ENCODE results near the gene ACBD3.

The ACBD3 gene

GRCh38 chr1:226128487-226129075 is 58.0 kb downstream of the ACBD3 start:
- no peak for TF ChIP-seq CTCF (IDR thresholded peaks at IDR 0.05; ENCODE audit: borderline replicate concordance, insufficient read depth, low read depth, low read length)
- no peak overlapping the region for H3K4me3 ChIP-seq (ENCODE audit: low read depth, low read length)

GRCh38 chr1:226126824-226127569 is 59.5 kb downstream of the ACBD3 start:
- H3K4me3 ChIP-seq (ENCODE audit: low read depth, low read length), result no peak overlapping the region
- TF ChIP-seq CTCF (IDR thresholded peaks at IDR 0.05; ENCODE audit: borderline replicate concordance, insufficient read depth, low read depth, low read length), result no peak

- H3K4me3 ChIP-seq (ENCODE audit: low read depth, low read length), result no peak overlapping the region
- no peak for TF ChIP-seq CTCF (IDR thresholded peaks at IDR 0.05; ENCODE audit: borderline replicate concordance, insufficient read depth, low read depth, low read length)
These were observed 60.7 kb downstream of the ACBD3 start for GRCh38 chr1:226125831-226126230.

- peak; percentile 94 for TF ChIP-seq CTCF (IDR thresholded peaks at IDR 0.05; ENCODE audit: borderline replicate concordance, insufficient read depth, low read depth, low read length)
- H3K4me3 ChIP-seq (ENCODE audit: low read depth, low read length), result no peak overlapping the region
These were observed 61.4 kb downstream of the ACBD3 start for GRCh38 chr1:226125097-226125630.

- TF ChIP-seq CTCF (IDR thresholded peaks at IDR 0.05; ENCODE audit: borderline replicate concordance, insufficient read depth, low read depth, low read length), result no peak
- no peak overlapping the region for H3K4me3 ChIP-seq (ENCODE audit: low read depth, low read length)
These were observed 62.7 kb downstream of the ACBD3 start for GRCh38 chr1:226123591-226124471.

- TF ChIP-seq CTCF (IDR thresholded peaks at IDR 0.05; ENCODE audit: borderline replicate concordance, insufficient read depth, low read depth, low read length), result no peak
- H3K4me3 ChIP-seq (ENCODE audit: low read depth, low read length), result no peak overlapping the region
These were observed 63.4 kb downstream of the ACBD3 start for GRCh38 chr1:226123212-226123560.

All from GM12875 (cell line).